BJ (cell line): ENCODE results near the gene ADARB2. TPM values are rescaled to one million over a fixed set of nuclear protein-coding genes. Genes with fewer than 3 reads are reported as not detected.

Source experiments
- CTCF ChIA-PET: fragments of 350-600 bp; formaldehyde crosslinking; extraction: SDS; loops from one replicate; lab custom pipeline; 2021; ENCODE audit warnings: antibody characterized with exemption, inconsistent platforms; lab: Yijun Ruan, JAX
- POLR2A ChIA-PET: fragments of 300-600 bp; sonication (Branson Sonifier 250); formaldehyde crosslinking; extraction: SDS; loops from one replicate; lab custom pipeline; 2021; ENCODE audit warnings: antibody characterized with exemption; lab: Charles Lee
- DNase-seq: peaks from one replicate; pipeline ENCODE4 v3.0.0-alpha.2; 2011; ENCODE audit warnings: low read depth
- H3K27me3 ChIP-seq: 2 replicates; pipeline ENCODE4 v1.6.0; 2011; ENCODE audit warnings: low read length; ENCODE audit not compliant: control insufficient read depth, insufficient read depth
- H3K36me3 ChIP-seq: 2 replicates; pipeline ENCODE4 v1.5.1; 2011; ENCODE audit warnings: low read length; ENCODE audit not compliant: control insufficient read depth, insufficient read depth
- H3K4me3 ChIP-seq: 2 replicates; pipeline ENCODE4 v1.5.1; 2011; ENCODE audit warnings: low read depth, mild to moderate bottlenecking, control low read depth, low read length
- polyA plus RNA-seq: library from polyadenylated mRNA; depleted of rRNA; stranded (reverse); fragments of >200 nt; gene quantifications from 2 replicates; pipeline ENCODE4 v1.2.3, GENCODE V29; 2011
- TF ChIP-seq, protein P1 (sequence below): IDR thresholded peaks from 2 replicates; pipeline ENCODE4 v1.5.1; 2011; ENCODE audit warnings: low read depth, mild to moderate bottlenecking, control low read depth, inconsistent platforms, low read length, moderate library complexity; ENCODE audit not compliant: insufficient read depth

Gene ADARB2
- polyA plus RNA-seq, 1 experiment: not detected

GRCh38 chr10:1174022-1174421 is 563.3 kb downstream of the ADARB2 start:
- H3K27me3 ChIP-seq: no peaks in the 10 kb centered on the region
- DNase-seq: no peak
- CTCF ChIA-PET: no interaction called here
- no peaks in the 10 kb centered on the region for H3K36me3 ChIP-seq
- H3K4me3 ChIP-seq: no peak overlapping the region
- POLR2A ChIA-PET: no interaction called here
- TF ChIP-seq, protein P1, sequence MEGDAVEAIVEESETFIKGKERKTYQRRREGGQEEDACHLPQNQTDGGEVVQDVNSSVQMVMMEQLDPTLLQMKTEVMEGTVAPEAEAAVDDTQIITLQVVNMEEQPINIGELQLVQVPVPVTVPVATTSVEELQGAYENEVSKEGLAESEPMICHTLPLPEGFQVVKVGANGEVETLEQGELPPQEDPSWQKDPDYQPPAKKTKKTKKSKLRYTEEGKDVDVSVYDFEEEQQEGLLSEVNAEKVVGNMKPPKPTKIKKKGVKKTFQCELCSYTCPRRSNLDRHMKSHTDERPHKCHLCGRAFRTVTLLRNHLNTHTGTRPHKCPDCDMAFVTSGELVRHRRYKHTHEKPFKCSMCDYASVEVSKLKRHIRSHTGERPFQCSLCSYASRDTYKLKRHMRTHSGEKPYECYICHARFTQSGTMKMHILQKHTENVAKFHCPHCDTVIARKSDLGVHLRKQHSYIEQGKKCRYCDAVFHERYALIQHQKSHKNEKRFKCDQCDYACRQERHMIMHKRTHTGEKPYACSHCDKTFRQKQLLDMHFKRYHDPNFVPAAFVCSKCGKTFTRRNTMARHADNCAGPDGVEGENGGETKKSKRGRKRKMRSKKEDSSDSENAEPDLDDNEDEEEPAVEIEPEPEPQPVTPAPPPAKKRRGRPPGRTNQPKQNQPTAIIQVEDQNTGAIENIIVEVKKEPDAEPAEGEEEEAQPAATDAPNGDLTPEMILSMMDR: no peak

DNA sequence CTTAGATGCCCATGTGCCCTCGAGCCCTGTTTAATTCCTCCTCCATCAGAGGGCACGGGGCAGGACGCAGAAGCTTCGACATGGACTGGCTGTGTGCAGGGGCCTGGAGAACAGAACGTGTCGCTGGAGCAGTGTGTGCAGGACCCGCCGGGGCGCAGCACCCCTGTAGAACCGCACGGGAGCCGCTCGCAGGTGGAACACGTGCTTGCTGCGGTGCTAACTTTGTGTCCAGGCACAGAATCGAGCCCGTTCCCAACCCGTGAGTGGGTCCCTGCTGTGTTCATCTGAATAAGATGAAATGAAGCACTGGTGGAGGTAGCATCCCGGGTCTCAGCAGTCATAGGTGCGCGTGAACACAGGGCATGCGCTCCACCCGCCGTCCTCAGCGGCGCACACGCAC is 564.2 kb downstream of the ADARB2 start:
- POLR2A ChIA-PET: no interaction called here
- TF ChIP-seq, protein P1: no peak
- Histone ChIP-seq H3K4me3 (no peak overlapping the region), H3K27me3 (no peaks in the 10 kb centered on the region), H3K36me3 (no peaks in the 10 kb centered on the region)
- DNase-seq: no peak
- CTCF ChIA-PET: no interaction called here

DNA sequence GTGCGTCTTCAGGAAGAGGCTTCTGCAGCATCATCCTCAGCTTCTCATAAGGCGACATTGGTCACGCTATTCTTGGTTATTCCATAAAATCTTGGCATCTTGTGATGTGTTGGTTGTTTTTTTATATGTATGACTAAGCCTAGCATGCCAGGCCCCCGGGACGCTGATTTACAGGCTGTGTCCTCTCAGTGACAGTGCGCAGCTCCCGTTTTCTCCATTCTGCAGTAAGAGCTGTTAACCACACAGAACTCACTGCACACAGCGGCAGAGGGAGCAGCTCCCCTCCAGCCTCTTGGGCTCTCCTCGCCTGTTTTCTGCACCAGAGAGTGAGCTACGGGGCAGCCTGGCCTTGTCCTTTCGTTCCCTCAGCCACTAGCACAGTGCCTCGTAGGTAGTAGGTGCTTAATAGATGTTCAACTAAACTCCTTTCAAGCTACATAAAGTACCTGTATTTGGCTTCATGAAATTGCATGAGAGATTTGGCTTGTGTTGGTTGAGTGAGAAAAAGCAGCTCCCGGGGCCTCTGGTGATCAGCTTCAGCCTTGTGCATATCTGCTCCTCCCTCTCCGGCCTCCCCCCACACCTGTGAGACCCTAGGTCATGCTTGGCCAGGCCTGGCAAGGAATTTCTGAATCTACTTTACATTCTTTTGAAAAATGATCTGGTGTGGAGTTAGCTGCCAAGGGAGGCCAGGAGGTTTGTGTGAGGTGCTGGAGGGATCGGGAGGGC is 564.9 kb downstream of the ADARB2 start:
- no peak for DNase-seq
- CTCF ChIA-PET: no interaction called here
- Histone ChIP-seq H3K4me3 (no peak overlapping the region), H3K27me3 (no peaks in the 10 kb centered on the region), H3K36me3 (no peaks in the 10 kb centered on the region)
- TF ChIP-seq, protein P1: no peak
- POLR2A ChIA-PET: no interaction called here

DNA sequence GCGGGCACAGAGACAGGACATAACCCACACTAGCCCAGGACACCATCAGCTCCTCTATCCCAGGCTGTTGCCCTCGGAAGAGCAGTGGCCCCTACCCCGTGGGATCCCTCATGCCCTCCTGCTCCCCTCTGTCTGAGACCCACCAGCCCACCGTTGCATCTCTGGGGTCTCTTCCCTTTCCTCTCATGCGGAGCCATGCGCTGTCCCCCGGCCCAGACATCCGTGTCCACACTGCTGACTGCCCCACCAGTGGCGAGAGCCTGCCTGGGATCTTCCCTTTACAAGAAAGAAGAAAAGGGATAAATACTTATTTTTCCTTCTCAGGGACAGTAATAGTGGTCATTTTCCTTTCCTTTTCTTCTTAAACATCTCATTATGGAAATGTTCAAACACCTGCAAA is 565.7 kb downstream of the ADARB2 start:
- DNase-seq: no peak
- Histone ChIP-seq H3K27me3 (no peaks in the 10 kb centered on the region), H3K36me3 (no peaks in the 10 kb centered on the region), H3K4me3 (no peak overlapping the region)
- CTCF ChIA-PET: no interaction called here
- POLR2A ChIA-PET: no interaction called here
- TF ChIP-seq, protein P1: no peak

- Histone ChIP-seq H3K4me3 (no peak overlapping the region), H3K27me3 (no peaks in the 10 kb centered on the region), H3K36me3 (no peaks in the 10 kb centered on the region)
- no peak for DNase-seq
- ChIA-PET CTCF (no interaction called here), POLR2A (no interaction called here)
- TF ChIP-seq, protein P1: no peak
These were observed 566.1 kb downstream of the ADARB2 start for GRCh38 chr10:1171182-1171581.
